ENCODE data around the gene DLG2.

Gene DLG2

DNA sequence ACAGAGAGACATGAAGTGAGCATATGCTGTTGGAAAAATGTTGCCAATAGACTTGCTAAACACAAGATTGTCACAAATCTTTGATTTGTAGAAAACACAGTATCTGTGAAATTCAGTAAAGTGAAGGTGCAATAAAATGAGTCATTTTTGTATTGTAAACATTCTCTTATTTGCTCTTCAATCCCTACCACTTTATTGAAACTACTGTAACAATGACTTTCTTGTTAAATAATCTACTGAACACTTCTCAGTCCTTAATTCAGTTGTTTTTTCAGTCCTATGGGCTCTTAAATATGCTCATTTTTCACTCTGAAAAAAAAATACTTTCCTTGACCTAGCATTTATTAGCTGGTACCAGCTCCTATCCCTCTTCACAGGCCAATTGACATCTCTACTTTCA, 531.9 kb downstream of the DLG2 start:
- Histone ChIP-seq H3K27me3 (ENCODE audit: low read depth, low read length) (no peaks in the 10 kb centered on the region), H2AFZ (ENCODE audit: low read depth, low read length) (no peak overlapping the region), H3K9me3 (ENCODE audit: insufficient read depth, low read length) (0 out of 2 replicates have a peak, but pooled peaks cover 3% of the 10 kb centered on the region), H3K4me3 (ENCODE audit: low read length) (no peak overlapping the region), H4K20me1 (ENCODE audit: insufficient read depth, low read length) (no peaks in the 10 kb centered on the region), H3K36me3 (replicated peaks; ENCODE audit: low read depth, low read length) (peaks cover 20% of the 10 kb centered on the region), H3K4me2 (ENCODE audit: low read length) (no peak overlapping the region), H3K4me1 (ENCODE audit: low read length) (peaks cover 25% of the 10 kb centered on the region), H3K79me2 (ENCODE audit: low read length) (no peaks in the 10 kb centered on the region), H3K27ac (ENCODE audit: low read length) (no peak overlapping the region), H3K9ac (ENCODE audit: low read length) (no peak overlapping the region)
- TF ChIP-seq EZH2phosphoT487 (IDR thresholded peaks at IDR 0.05; ENCODE audit: low read depth) (no peak), CTCF (IDR thresholded peaks at IDR 0.05; ENCODE audit: low read depth, low read length) (no peak)

DNA sequence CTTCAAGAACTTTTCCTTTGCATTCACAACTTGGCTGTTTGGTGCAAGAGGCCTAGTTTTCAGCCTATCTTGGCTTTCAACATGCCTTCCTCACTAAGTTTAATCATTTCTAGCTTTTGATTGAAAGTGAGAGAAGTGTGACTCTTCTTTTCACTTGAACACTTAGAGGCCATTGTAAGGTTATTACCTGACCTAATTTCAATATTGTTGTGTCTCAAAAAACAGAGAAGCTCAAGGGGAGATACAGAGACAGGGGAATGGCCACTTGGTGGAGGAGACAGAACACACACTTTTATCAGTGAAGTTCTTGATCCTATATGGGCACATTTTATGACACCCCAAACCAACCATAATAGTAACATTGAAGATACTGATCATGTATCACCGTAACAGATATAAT, 532.3 kb downstream of the DLG2 start:
- no peaks in the 10 kb centered on the region for H3K27me3 ChIP-seq (ENCODE audit: low read depth, low read length)
- H3K27ac ChIP-seq (ENCODE audit: low read length) = no peak overlapping the region
- no peak overlapping the region for H3K4me3 ChIP-seq (ENCODE audit: low read length)
- H3K79me2 ChIP-seq (ENCODE audit: low read length) = no peaks in the 10 kb centered on the region
- H4K20me1 ChIP-seq (ENCODE audit: insufficient read depth, low read length) = no peaks in the 10 kb centered on the region
- H3K4me2 ChIP-seq (ENCODE audit: low read length) = no peak overlapping the region
- peaks cover 20% of the 10 kb centered on the region for H3K36me3 ChIP-seq (replicated peaks; ENCODE audit: low read depth, low read length)
- H3K9me3 ChIP-seq (ENCODE audit: insufficient read depth, low read length) = 0 out of 2 replicates have a peak, but pooled peaks cover 3% of the 10 kb centered on the region
- H3K4me1 ChIP-seq (ENCODE audit: low read length) = peaks cover 25% of the 10 kb centered on the region
- H3K9ac ChIP-seq (ENCODE audit: low read length) = no peak overlapping the region
- H2AFZ ChIP-seq (ENCODE audit: low read depth, low read length) = no peak overlapping the region
- no peak for TF ChIP-seq CTCF (IDR thresholded peaks at IDR 0.05; ENCODE audit: low read depth, low read length)
- TF ChIP-seq EZH2phosphoT487 (IDR thresholded peaks at IDR 0.05; ENCODE audit: low read depth) = no peak

DNA sequence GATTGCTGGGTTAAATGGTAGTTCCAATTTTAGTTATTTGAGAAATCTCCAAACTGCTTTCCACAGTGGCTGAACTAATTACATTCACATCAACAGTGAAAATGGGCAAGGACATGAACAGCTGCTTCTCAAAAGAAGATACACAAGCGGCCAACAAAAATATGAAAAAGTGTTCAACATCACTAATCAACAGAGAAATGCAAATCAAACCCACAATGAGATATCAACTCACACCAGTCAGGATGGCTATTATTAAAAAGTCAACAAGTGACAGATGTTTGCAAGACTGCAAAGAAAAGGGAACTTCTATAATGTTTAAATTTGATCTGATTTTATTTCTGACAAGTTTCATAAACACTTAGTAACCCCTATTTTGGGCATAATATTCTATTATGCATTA, 537.5 kb downstream of the DLG2 start:
- no peak overlapping the region for H2AFZ ChIP-seq (ENCODE audit: low read depth, low read length)
- H3K4me2 ChIP-seq (ENCODE audit: low read length) = no peak overlapping the region
- no peaks in the 10 kb centered on the region for H3K79me2 ChIP-seq (ENCODE audit: low read length)
- H3K9me3 ChIP-seq (ENCODE audit: insufficient read depth, low read length) = 0 out of 2 replicates have a peak, but pooled peaks cover 3% of the 10 kb centered on the region
- no peaks in the 10 kb centered on the region for H4K20me1 ChIP-seq (ENCODE audit: insufficient read depth, low read length)
- H3K4me1 ChIP-seq (ENCODE audit: low read length) = peaks cover 5% of the 10 kb centered on the region
- H3K27me3 ChIP-seq (ENCODE audit: low read depth, low read length) = no peaks in the 10 kb centered on the region
- peaks cover 7% of the 10 kb centered on the region for H3K36me3 ChIP-seq (replicated peaks; ENCODE audit: low read depth, low read length)
- H3K4me3 ChIP-seq (ENCODE audit: low read length) = no peak overlapping the region
- no peak overlapping the region for H3K9ac ChIP-seq (ENCODE audit: low read length)
- H3K27ac ChIP-seq (ENCODE audit: low read length) = no peak overlapping the region
- TF ChIP-seq CTCF (IDR thresholded peaks at IDR 0.05; ENCODE audit: low read depth, low read length) = no peak
- no peak for TF ChIP-seq EZH2phosphoT487 (IDR thresholded peaks at IDR 0.05; ENCODE audit: low read depth)

GRCh38 chr11:85088286-85088685, 538.9 kb downstream of the DLG2 start:
- Histone ChIP-seq H3K4me2 (ENCODE audit: low read length) (no peak overlapping the region), H3K4me3 (ENCODE audit: low read length) (no peak overlapping the region), H3K9me3 (ENCODE audit: insufficient read depth, low read length) (no peaks in the 10 kb centered on the region), H4K20me1 (ENCODE audit: insufficient read depth, low read length) (no peaks in the 10 kb centered on the region), H3K36me3 (replicated peaks; ENCODE audit: low read depth, low read length) (no peaks in the 10 kb centered on the region), H3K27me3 (ENCODE audit: low read depth, low read length) (no peaks in the 10 kb centered on the region), H2AFZ (ENCODE audit: low read depth, low read length) (no peak overlapping the region), H3K79me2 (ENCODE audit: low read length) (no peaks in the 10 kb centered on the region), H3K27ac (ENCODE audit: low read length) (no peak overlapping the region), H3K4me1 (ENCODE audit: low read length) (no peaks in the 10 kb centered on the region), H3K9ac (ENCODE audit: low read length) (no peak overlapping the region)
- TF ChIP-seq CTCF (IDR thresholded peaks at IDR 0.05; ENCODE audit: low read depth, low read length) (no peak), EZH2phosphoT487 (IDR thresholded peaks at IDR 0.05; ENCODE audit: low read depth) (no peak)
